LHCN-M2 (cell line): ENCODE data around the gene TMCC3. TPM values are rescaled to one million over a fixed set of nuclear protein-coding genes. Genes with fewer than 3 reads are reported as not detected.
"Not testable (repeated sequence)": the region's sequence is repeated elsewhere in the genome, so short reads cannot be mapped to it uniquely, and the experiment has no call there.

Experiments used
- DNase-seq: peaks from one replicate; pipeline ENCODE4 v3.0.0-alpha.2; 2012; ENCODE audit warnings: low read depth
- total RNA-seq: library from RNA; depleted of rRNA; stranded (reverse); fragments of >200 nt; gene quantifications from 2 replicates; pipeline ENCODE4 v1.2.3, GENCODE V29; 2014

The TMCC3 gene
- total RNA-seq, 1 experiment from 2014 or later, result 7.2 TPM

DNA sequence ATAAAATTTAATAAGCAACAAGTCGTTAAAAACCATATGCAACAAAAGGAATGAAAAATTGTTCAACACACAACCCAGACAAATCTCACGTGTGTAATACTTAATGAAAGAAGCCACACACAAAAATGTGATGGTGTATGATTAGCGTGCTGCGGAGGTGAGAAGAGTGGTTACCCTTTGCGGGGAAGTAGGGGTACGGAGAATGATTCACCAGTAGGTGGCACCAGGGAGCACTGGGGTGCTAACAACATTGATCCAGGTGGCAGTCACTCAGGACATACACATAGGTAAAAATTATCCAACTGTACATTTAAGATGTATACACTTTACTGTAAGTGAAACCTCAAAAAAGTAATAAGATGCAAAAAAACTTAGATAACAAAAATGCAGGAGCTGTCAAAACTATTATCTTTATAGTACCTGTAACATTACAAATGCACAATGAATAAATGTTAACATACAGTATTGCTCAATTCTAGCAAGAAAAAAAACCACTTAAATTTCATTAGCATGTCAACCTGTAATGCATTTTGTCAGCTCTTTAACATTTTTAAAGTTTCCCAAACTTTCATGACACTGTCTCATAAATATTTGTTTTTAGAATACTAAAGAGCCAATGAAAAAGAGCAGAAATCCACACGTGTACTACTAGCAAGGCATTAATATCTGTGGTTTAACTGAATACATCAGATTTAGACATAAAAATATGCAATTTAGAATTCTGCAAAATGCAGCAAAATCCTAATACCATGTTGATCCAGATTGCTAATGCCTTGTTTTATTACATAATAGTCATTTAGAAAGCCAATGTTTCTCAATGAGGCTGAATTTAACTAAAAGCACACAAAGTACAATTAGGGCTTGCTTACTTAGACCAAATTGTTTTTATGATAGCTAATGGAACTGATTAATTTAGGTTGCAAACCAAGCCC, 46.7 kb downstream of the TMCC3 start:
- DNase-seq, result no peak

DNA sequence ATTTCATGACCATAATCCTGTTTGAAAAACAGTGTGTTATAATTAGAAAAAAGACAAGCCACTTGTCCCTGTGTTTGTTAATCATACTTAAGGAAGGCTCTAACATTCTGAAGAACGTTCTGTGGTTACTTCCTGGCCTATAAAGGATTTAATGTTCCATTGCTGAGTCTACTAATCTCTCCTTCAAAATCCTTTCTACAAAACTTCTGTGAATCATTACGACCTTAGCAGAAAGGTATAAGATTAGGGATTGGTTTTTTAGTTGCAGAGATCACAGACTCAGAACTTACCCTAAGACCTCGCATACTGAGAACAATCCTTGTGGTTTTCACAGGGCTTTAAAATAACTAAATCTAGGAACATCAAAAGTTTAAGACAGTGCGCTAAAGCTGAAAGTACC, 48.3 kb downstream of the TMCC3 start:
- DNase-seq, result peak; percentile 56

DNA sequence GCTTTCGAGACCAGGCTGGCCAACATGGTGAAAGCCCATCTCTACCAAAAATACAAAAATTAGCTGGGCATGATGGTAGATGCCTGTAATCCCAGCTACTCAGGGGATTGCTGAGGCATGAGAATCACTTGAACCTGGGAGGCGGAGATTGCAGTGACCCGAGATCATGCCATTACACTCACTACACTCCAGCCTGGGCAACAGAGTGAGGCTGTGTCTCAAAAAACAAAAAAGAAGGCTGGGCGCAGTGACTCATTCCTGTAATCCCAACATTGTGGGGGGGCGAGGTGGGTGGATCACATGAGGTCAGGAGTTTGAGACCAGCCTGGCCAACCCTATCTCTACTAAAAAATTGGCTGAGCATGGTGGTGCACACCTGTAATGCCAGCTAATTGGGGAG, 49.0 kb downstream of the TMCC3 start:
- DNase-seq, result peak; percentile 36

DNA sequence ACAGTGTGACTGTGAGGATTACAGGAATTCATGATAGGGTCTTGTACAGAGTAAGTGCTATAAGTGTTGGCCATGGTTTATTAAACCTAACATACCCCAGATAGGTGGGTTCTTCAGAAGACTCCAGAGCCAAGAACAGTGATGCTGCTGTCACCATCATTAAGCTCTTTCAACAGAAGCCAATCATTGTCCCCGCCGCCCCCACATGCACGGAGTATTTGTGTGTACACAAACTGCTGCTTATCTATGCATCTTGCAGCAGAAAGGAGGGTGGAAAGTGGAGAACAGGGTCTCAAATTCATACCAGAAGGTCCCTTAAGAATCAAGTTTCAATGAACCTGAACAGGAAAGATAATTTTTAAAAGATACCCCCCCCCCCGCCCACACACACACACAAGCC, 51.2 kb downstream of the TMCC3 start:
- no peak for DNase-seq

DNA sequence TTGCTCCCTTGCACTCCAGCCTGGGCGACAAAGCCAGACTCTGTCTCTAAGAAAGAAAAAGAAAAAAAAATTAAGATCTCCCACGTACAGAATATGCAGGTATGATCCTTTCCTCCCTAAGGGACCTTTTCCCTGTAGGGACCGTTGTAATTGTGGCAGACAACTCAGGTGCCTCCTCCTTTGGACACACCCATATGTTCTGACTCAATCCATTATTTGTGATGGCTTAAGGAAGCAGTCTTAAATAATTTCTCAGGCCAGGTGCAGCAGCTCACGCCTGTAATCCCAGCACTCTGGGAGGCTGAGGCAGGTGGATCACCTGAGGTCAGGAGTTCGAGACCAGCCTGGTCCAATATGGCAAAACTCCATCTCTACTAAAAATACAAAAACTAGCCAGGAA, 53.1 kb downstream of the TMCC3 start:
- DNase-seq, result no peak

DNA sequence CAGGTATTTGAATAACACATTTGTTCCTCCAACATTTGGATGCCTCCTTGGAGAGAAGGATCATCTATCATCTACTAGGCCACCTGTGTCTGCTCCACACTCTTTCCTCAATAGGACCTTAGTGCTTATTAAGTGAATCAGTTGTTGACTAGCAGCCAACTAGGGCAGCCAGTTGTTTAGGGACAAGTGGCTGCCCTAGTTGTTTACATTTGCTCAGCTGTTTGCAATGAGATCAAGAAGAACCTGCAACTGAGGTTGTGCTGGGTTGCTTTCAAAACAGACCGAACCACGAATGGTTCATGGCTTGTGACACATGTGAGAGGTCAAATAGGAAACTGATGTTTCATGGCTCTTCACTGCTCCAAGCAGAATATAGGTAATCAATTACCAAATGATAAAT, 53.8 kb downstream of the TMCC3 start:
- DNase-seq, result peak; percentile 90

DNA sequence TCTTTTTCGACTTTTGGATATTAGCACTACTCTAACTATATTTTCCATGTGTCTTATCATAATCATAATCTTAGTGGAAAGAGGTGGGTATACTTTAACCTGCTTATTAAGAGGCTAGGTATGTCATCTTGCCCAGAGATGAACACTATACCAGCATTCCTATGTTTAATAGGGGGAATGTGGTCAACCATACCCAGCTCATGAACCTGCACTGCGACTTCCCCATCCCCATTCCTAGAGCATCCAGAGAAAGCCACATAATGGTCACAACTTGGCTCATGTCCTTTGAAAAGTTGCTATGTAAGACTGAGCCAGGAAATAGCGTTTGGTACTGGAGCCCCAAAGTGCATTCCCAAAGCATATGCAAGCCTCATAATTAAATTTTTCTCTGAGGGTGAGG, 55.2 kb downstream of the TMCC3 start:
- DNase-seq, result no peak

DNA sequence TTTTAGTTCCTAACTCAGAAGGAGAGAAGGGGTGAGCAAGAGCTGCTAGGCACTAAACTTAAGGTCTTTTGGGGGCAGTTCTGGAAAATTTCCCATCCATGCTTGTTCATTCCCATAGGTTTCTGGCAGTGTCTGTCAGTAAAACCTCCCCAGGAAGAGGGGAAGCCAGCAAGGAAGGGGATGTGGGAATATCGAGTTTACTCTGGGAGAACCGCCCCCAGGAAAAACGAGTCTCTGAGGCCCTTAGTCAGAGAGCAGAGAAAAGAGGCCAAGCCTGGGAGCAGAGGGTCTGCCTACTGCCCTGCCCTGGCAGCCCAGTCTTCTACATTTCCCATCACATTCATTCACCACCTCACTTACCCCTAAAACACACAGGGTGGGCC, 55.9 kb downstream of the TMCC3 start:
- DNase-seq, result no peak

DNA sequence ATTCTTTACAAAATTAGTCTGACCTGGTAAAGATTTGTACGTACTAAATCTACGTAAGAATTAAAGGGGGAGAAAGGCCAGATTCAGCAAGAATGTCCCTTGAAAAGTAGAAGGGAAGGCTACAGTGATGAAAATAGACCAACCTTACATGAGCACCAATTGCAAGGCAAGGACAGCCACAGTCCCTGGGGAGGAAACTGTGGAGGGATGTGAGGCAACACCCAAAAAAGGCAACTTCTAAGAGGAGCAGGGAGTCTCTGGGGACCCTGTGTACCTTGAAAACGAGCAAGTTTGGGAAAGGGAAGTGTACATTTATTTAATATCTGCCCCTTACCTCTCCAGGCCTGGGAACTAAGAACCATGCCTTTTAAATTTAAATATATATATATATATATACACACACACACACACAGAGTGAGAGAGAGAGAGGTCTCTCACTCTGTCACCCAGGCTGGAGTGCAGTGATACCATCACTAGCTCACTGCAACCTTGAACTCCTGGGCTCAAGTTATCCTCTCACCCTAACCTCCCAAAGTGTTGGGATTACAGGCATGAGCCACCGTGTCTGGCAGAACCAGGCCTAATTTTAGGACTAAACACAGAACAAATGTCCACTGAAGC, 56.4 kb downstream of the TMCC3 start:
- no peak for DNase-seq

DNA sequence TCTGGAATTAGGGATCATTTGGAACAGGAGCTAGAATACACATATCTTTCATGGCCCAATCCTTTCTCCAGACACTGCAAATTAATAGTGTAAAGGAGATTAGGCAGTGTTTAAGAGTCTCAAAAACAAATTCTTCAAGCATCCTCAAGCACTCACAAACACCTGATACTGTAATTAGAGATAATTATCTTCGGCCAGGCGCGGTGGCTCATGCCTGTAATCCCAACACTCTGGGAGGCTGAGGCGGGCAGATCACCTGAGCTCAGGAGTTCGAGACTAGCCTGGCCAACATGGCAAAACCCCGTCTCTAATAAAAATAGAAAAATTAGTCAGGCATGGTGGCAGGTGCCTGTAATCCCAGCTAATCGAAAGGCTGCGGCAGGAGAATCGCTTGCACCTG, 57.6 kb downstream of the TMCC3 start:
- not testable (repeated sequence) for DNase-seq

DNA sequence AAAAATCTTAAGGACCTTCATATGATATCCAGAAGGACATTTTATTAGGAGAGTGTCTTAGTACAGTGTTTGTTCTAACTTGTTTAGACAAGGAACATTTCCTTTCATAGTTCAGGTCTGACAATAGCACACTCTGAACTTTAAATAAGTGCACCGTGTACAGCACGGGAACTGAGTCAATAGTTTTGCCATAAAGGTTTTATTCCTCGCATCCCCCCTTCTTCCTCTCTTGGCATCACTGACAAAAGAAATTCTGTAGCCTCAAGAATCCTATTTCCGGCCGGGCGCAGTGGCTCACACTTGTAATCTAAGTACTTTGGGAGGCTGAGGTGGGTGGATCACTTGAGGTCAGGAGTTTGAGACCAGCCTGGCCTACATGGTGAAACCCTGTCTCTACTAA, 58.3 kb downstream of the TMCC3 start:
- no peak for DNase-seq

DNA sequence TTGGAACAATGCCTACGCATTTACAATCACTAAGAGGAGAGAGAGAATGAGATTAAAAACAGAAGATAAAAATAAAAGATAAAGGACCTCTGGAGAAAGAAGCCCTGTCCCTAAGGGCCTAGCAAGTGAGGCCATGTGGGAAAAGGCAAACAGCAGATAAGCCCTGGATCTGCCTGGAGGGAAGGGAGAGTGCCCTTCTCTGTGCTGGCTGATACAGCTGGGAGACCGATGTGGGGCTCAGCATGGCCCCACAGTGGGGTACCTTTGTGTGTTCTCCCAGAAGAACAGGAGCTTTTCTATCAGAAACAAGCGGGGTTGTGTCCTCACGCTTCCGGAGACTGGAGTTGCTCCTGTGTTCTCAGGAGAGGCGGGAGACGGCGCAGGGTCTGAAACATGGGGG, 59.9 kb downstream of the TMCC3 start:
- DNase-seq, result no peak

DNA sequence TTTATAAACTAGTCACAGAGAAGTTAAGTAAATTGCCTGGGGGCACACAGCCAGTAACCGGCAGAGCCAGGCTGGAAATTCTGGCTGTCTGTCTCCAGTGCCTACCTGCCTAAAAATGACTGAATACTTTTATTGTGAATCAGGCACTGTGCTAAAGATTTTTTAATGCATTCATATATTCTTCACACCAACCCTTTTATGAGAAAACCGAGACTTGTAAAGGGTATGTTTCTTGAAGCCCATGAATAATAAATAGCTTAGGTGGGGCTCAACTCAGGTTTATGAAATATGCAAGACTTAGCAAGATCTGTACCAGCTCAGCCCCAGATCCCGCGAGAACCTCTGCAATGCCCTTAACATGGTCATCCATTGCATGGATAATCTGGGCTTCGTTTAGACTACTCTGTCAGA, 60.8 kb downstream of the TMCC3 start:
- DNase-seq, result no peak

DNA sequence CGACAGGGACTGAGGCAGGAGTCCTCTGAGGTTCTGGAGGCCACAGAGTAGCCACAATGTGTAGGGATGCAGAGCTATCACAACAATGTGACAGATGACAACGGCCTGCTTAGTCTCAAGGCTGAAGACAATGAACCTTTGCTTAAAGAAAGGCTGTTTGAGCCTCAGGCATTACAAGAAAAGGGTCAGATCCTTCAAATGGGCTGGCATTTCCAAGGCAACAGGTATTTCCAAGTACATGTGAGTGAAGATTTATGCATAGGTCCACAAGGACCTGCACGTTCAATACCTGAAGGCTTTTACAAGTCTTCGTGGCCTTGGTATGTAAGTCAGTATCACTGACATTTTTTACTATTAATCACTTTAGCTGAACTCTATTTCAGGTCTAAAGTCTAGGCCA, 62.0 kb downstream of the TMCC3 start:
- no peak for DNase-seq

DNA sequence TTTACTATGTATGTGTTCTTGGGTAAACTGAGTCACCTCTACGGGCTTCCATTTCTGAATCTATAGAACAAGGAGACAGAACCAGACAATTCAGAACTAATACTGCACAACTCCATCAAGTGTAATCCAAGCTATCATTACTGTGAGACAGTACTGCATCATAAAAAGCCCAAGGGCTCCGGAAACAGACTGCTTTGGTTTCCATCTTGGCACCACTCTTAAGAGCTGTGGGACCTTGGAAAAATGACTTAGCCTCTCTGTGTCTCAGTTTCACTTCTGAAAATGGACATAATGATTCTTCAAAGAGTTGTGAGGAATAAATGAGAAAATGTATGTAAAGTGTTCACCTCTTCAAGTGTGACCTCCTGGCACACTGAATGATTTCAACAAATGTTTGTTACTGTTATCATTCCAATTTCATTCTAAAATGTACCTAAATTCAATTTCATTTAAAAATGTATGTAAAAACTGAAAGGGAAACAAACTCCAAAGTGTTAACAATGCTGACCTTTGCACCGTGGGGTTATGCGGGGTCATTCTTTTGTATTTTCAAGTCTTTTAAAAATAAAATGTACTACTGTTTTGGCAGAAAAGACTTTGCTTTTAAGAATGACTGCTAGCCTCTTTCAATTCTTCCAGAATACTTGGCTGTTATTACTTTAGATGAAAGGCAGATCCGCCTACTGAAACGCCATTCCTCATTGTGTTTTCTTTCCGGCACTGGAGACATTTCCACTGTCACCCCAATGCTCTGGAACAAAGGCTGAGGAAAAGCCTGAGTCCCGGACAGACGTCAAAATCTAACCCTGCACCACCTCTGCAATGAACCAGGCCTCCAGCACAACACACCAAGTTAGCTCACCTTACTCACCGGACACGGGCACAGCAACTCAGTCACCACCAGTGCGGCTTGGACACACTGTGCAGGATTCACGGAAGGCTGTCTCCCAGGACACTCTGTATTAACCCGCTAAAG, 62.8 kb downstream of the TMCC3 start:
- DNase-seq, result no peak

DNA sequence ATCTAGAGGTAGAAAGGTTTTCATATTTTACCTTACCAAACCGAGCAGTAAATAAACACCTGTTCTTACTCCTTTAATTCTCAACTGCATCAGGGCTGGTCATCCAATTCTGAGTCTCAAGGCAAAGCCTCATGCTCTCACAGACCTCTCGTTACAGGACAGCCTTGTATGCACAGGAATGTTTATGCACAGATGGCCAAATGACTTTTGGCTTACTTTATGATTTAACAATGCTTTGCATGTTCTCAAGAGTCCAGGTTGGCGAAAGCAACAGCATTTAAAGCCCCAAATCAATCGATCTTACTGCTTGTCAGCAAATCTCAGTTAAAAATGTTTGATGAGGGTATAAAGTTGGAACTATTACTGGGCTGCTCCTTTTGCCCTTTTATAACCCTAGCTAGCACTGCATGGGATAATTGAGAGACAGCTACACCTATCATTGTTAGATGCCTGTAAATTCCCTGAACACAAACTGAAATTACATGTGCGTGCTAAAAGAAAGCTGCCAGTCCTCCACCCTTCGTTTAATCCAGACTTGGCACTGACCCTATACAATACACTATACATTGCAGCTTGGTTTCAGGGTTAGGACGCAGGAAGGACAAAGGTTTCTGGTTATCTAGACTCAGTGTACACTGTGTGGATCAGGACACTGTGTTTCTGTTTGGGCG, 63.6 kb downstream of the TMCC3 start:
- DNase-seq, result no peak

DNA sequence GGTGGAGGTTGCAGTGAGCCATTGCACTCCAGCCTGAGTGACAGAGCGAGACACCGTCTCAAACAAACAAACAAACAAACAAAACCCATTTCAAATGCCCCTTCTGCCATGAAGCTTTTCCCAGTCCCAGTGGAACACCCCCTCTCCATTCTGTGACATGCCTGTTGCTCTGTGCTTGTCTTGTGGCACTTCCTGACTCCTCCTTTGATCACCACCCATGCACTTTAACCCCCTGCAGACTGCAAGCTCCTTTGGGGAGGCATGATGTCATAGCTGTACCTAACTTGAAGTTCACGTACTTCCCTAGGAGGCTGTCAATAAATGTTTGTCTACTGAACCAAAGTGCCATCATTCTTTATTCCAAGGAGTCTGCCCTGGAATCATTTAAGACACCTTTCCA, 64.7 kb downstream of the TMCC3 start:
- DNase-seq, result no peak

DNA sequence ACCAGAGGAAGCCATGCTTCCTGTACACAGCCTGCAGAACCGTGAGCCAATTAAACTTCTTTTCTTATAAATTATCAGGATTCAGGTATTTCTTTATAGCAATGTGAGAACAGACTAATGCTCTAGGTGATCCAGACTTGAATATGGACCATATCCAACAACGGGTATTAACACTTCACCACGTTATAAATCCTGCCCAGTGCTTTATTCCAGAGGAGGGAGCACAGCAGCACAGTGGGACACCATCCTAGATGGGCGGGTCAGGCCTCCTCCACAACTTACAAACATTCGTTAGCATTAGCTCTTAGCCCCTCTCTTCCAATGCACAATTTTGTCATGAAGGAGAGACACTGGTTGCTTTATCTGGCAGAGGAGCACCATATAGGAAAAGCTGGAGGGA, 66.0 kb downstream of the TMCC3 start:
- DNase-seq, result no peak

DNA sequence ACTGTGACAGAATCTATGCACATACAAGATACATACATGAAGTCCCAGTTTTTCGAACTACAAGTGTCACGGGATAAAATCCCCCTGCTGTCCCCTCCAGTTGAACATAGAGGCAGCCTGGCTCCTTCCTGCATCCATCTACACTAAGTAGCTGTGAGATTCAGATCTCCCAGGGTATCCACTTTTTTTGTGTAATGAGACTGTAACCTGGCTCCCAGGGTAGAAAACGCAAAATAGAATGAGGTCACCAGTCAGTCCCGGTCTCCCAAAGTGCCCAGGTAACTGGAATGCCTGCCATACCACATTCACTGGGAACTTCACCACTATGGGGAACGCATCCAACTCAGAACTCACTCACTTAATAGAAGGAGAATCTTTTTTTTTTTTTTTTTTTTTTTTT, 67.8 kb downstream of the TMCC3 start:
- no peak for DNase-seq

DNA sequence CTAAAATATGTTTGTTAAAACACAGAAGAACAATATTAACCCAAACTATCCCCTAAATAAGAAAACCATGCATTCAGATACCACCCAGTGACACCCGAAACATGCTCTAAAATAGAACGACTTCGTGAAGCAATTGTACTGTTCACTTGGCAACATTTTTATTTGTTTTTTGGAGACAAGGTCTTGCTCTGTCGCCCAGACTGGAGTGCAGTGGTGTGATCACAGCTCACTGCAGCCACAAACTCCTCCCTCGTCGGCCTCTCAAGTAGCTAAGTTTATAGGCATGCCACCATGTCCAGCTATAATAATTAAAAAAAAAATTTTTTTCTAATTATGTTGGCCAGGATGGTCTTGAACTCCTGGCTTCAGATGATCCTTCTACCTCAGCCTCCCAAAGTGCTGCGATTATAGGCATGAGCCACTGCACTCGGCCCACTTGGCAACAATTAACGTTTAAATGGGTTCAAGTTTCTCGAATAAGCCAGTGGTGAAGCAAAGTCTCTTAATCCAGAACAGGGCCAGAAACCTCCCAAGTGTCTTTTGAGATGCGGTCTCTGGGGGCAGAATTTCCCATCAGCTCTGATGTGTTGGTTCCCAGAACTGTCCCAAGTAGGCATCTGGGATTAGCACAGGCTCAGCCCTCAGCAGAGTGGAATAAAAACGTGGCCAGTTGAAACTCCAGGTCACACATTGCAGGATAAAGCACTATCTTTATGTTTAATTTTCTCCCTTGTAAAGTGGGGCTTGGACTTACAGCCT, 74.5 kb downstream of the TMCC3 start:
- DNase-seq, result no peak

DNA sequence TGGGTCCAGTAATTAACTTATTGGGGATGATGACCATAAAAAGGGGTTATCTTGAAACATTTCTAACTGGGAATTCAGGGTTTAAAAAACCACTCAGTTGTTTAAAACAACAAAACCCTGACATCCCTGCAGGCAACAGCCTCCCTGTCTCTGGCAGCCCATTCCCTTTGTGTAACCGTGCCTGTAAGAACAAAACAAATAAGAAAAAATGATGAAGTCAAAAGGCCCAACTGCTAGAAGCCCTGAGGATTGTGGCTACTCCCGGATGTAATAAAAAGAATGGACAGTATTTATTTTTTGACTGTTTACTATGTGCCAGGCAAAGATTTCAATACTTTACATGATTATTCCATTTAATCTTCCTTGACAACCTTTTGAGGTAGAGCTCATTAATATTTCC, 75.3 kb downstream of the TMCC3 start:
- DNase-seq, result no peak
